ENCODE data around the gene MRO.
"Not testable (repeated sequence)": the region's sequence is repeated elsewhere in the genome, so short reads cannot be mapped to it uniquely, and the experiment has no call there.

MRO gene

DNA sequence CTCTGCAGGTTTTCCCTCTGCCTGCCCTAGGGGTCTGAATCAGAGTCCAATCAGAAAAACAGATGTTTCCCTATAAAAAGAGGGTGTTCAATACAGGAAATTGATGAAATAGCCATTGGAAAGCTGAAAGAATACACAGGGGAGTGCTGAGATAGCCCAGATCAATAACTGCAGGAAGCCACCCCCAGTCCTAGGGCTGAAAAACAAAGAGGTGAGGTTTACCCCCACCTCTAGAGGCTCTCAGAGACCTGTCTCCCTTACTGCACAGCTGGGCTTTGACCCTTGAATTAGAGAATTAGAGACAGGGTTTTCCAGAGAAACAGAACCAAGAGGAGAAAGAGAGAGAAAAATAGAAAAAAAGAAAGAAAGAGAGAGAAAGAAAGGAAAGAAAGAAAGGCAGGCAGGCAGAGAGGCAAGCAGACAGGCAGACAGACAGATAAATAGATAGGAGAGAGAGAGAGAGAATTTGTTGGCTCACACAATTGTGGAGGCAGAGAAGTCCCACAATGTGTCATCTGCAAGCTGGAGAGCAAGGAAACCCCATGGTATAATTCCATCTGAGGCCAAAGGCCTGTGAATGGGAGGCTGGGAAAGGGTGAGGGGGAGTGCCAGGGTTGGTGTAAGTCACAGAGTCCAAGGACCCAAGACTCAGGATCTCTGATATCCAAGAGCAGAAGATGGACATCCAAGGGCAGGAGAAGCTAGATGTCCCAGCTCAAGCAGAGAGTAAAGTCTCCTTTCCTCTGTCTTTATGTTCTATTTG is 40.2 kb upstream of the MRO start:
- in situ Hi-C loops (cut with MboI; ENCODE audit: low sequenced_read_pairs, unreplicated experiment): no loop called here
- TF ChIP-seq, protein P1, sequence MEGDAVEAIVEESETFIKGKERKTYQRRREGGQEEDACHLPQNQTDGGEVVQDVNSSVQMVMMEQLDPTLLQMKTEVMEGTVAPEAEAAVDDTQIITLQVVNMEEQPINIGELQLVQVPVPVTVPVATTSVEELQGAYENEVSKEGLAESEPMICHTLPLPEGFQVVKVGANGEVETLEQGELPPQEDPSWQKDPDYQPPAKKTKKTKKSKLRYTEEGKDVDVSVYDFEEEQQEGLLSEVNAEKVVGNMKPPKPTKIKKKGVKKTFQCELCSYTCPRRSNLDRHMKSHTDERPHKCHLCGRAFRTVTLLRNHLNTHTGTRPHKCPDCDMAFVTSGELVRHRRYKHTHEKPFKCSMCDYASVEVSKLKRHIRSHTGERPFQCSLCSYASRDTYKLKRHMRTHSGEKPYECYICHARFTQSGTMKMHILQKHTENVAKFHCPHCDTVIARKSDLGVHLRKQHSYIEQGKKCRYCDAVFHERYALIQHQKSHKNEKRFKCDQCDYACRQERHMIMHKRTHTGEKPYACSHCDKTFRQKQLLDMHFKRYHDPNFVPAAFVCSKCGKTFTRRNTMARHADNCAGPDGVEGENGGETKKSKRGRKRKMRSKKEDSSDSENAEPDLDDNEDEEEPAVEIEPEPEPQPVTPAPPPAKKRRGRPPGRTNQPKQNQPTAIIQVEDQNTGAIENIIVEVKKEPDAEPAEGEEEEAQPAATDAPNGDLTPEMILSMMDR (IDR thresholded peaks at IDR 0.05; ENCODE audit: borderline replicate concordance, control extremely low read depth, extremely low read depth, insufficient read depth, missing control alignments): no peak
- no peak for DNase-seq (ENCODE audit: low spot score)

DNA sequence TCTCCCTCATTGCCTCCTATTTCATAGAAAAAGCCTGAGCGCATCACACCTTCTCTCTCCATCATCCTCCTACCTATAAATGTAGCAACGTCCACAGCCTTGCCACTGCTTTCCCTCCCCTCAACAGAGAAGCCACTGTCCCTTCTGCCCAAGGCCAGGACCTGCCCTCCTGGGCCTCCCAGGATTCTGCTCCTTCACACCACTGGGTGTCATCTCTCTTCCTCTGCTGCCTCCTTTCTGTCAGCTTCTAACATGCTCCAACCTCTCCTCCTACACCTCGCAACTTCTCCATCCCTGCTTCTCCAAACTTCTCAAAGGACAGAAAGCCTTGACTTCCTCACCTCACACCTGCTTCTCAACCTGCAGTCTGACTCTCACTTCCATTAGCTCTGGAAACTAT is 37.9 kb upstream of the MRO start:
- in situ Hi-C loops (cut with MboI; ENCODE audit: low sequenced_read_pairs, unreplicated experiment): no loop called here
- no peak for DNase-seq (ENCODE audit: low spot score)
- TF ChIP-seq, protein P1 (IDR thresholded peaks at IDR 0.05; ENCODE audit: borderline replicate concordance, control extremely low read depth, extremely low read depth, insufficient read depth, missing control alignments): no peak

DNA sequence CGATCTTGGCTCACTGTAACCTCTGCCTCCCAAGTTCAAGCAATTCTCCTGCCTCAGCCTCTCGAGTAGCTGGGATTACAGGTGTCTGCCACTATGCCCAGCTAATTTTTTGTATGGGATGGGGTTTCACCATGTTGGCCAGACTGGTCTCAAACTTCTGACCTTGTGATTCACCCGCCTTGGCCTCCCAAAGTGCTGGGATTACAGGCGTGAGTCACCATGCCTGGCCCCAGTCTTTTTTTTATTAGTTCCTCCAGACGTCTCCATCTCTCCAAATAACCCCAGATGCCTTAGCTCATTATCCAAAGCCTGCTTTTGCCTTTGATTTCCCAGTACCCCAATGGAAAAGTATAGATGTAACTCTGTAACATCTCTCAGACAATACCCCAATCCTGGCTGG is 37.4 kb upstream of the MRO start:
- DNase-seq (ENCODE audit: low spot score); in situ Hi-C loops (cut with MboI; ENCODE audit: low sequenced_read_pairs, unreplicated experiment): not testable (repeated sequence)

DNA sequence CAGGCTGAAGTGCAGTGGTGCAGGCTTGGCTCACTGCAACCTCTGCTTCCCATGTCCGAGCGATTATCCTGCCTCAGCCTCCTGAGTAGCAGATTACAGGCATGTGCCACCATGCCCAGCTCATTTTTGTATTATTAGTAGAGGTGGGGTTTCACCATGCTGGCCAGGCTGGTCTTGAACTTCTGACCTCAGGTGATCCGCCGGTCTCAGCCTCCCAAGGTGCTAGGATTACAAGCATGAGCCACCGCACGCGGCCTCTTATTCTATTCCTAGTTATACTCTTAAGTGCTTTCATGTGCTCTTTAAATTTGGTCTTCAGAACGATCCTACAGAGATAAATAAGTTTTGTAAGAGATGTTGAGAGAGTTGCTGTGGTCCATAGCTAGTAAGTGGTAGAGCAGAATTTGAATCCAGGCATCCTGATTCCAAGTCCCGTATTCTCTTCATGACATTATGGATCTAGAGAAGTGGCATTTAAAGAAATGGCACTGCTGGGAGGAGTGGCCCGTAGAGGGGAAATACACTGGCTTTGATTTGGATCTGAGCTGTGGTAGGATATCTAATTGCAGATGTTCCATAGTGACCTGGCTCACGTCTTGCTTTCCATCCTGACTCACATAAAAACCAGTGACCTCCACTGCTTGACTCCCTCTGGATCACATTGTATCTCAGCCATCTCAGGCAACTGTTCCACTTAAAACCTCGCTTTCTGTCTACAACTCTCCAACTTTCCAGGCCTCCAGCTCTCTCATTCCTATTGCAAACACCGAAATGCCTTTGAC is 36.4 kb upstream of the MRO start:
- TF ChIP-seq, protein P1 (IDR thresholded peaks at IDR 0.05; ENCODE audit: borderline replicate concordance, control extremely low read depth, extremely low read depth, insufficient read depth, missing control alignments): no peak
- DNase-seq (ENCODE audit: low spot score): no peak
- in situ Hi-C loops (cut with MboI; ENCODE audit: low sequenced_read_pairs, unreplicated experiment): no loop called here

DNA sequence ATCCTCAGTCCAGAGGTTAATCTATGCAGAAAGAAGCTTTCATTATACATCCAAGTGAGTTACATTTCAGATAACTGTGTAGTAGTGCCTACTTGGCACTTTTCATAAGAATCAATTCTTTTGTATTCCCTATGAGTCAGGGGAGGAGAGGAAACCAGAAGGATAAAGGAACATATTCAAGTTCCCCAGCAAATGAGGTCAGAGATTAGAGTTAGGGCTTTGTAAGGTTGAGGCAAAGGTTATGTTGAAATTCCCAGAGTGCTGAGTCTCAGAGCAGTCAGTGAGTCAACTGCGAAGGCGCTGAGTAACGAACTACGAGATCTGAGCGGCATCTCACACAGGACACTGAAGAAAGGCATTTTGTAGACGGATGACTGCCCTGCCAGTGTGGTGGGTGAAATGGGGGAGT is 34.1 kb upstream of the MRO start:
- TF ChIP-seq, protein P1 (IDR thresholded peaks at IDR 0.05; ENCODE audit: borderline replicate concordance, control extremely low read depth, extremely low read depth, insufficient read depth, missing control alignments): no peak
- in situ Hi-C loops (cut with MboI; ENCODE audit: low sequenced_read_pairs, unreplicated experiment): no loop called here
- no peak for DNase-seq (ENCODE audit: low spot score)

DNA sequence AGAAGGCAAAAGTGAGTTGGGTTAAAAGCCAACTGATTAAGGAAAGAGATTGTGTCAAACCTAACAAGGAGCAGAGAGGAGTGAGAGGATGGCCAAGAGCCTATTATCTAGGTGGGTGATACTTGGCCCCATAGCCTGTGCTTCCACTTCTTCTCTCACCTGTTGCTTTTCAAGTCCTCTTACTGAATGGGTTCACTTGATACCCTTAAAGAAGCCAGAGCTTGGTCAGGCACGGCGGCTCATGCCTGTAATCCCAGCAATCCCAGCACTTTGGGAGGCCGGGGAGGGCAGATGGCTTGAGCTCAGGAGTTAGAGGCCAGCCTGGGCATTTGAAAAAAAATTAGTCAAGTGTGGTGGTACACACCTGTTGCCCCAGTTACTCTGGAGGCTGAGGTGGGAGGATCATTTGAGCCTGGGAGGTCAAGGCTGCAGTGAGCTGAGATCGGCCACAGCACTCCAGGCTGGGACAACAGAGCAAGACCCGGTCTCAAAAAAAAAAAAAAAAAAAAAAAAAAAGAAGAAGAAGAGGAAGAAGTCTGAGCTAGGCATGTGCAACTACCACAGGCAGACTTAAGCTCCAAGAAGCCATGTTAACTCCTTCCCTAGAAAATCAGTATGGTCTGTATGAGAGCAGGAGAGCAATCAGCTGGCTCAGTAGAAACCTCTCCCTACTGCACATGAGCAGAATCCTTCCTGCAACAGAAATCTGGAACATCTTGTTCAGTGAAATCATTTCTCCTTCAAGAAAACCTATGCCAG is 30.7 kb upstream of the MRO start:
- no peak for DNase-seq (ENCODE audit: low spot score)
- in situ Hi-C loops (cut with MboI; ENCODE audit: low sequenced_read_pairs, unreplicated experiment): no loop called here
- TF ChIP-seq, protein P1 (IDR thresholded peaks at IDR 0.05; ENCODE audit: borderline replicate concordance, control extremely low read depth, extremely low read depth, insufficient read depth, missing control alignments): no peak
